Neuronal stem cell (in vitro differentiated cells): ENCODE measurements around the gene GNA14.
"Not testable (repeated sequence)": the region's sequence is repeated elsewhere in the genome, so short reads cannot be mapped to it uniquely, and the experiment has no call there.

Experiments
- DNase-seq: peaks from one replicate; pipeline ENCODE4 v3.0.0-alpha.2; 2013; ENCODE audit warnings: low spot score
- H2AFZ ChIP-seq: one replicate; pipeline ENCODE4 v1.6.1; 2013; ENCODE audit warnings: mild to moderate bottlenecking, low read length, inconsistent platforms
- H2AK5ac ChIP-seq: 2 replicates; pipeline ENCODE4 v1.6.1; 2013; ENCODE audit warnings: low read depth, mild to moderate bottlenecking, inconsistent platforms, low read length, moderate library complexity, mixed read lengths
- H2BK120ac ChIP-seq: 2 replicates; pipeline ENCODE4 v1.6.1; 2013; ENCODE audit warnings: low read depth, mild to moderate bottlenecking, inconsistent platforms, low read length, moderate library complexity, mixed read lengths
- H2BK12ac ChIP-seq: one replicate; pipeline ENCODE4 v1.6.1; 2013; ENCODE audit warnings: low read length, inconsistent platforms
- H2BK15ac ChIP-seq: 2 replicates; pipeline ENCODE4 v1.6.1; 2013; ENCODE audit warnings: mild to moderate bottlenecking, low read length, inconsistent platforms, mixed read lengths
- H2BK5ac ChIP-seq: one replicate; pipeline ENCODE4 v1.6.1; 2013; ENCODE audit warnings: inconsistent platforms, mild to moderate bottlenecking, low read length, moderate library complexity
- H3K14ac ChIP-seq: one replicate; pipeline ENCODE4 v1.6.1; 2013; ENCODE audit warnings: low read length, inconsistent platforms
- H3K18ac ChIP-seq: 2 replicates; pipeline ENCODE4 v1.6.1; 2013; ENCODE audit warnings: low read length, inconsistent platforms
- H3K23ac ChIP-seq: 2 replicates; pipeline ENCODE4 v1.6.1; 2013; ENCODE audit warnings: low read depth, mild to moderate bottlenecking, mixed read lengths, low read length, inconsistent platforms; ENCODE audit not compliant: poor library complexity
- H3K27ac ChIP-seq: replicated peaks from 3 replicates; pipeline ENCODE4 v1.5.1; 2013; ENCODE audit warnings: low read length, inconsistent platforms
- H3K27me3 ChIP-seq, 3 experiments: 2 replicates each; pipeline ENCODE4 v1.6.1; 2013; ENCODE audit warnings: low read length in 3 of 3, mild to moderate bottlenecking in 2 of 3, inconsistent platforms in 1 of 3, low read depth in 1 of 3, mixed read lengths in 1 of 3, moderate library complexity in 1 of 3; ENCODE audit not compliant: control insufficient read depth in 3 of 3, insufficient read depth in 3 of 3
- H3K36me3 ChIP-seq, 2 donors: replicated peaks in 1 of 2; 2 replicates each; pipeline ENCODE4 v1.6.1; 2013; ENCODE audit warnings: low read length in 2 of 2; ENCODE audit not compliant: control insufficient read depth in 2 of 2, insufficient read depth in 2 of 2
- H3K4ac ChIP-seq: 2 replicates; pipeline ENCODE4 v1.6.1; 2013; ENCODE audit warnings: inconsistent platforms, mild to moderate bottlenecking, low read length, moderate library complexity
- H3K4me1 ChIP-seq, 2 donors: 1 replicate in 1 of 2; 2 replicates in 1 of 2; pipeline ENCODE4 v1.6.1; 2013; ENCODE audit warnings: low read length in 2 of 2, low read depth in 1 of 2; ENCODE audit not compliant: control insufficient read depth in 2 of 2, insufficient read depth in 1 of 2
- H3K4me2 ChIP-seq: one replicate; pipeline ENCODE4 v1.6.1; 2013; ENCODE audit warnings: mild to moderate bottlenecking, low read length, inconsistent platforms; ENCODE audit not compliant: insufficient read depth, poor library complexity, severe bottlenecking
- H3K4me3 ChIP-seq, 2 donors: 2 replicates each; pipeline ENCODE4 v1.5.1; 2013; ENCODE audit warnings: low read length in 2 of 2, mild to moderate bottlenecking in 2 of 2, inconsistent platforms in 1 of 2, moderate library complexity in 1 of 2
- H3K79me1 ChIP-seq: one replicate; pipeline ENCODE4 v1.6.1; 2013; ENCODE audit warnings: low read depth, mild to moderate bottlenecking, inconsistent platforms, low read length, moderate library complexity
- H3K9ac ChIP-seq: one replicate; pipeline ENCODE4 v1.6.1; 2013; ENCODE audit warnings: mild to moderate bottlenecking, low read depth, low read length, inconsistent platforms; ENCODE audit not compliant: poor library complexity
- H3K9me3 ChIP-seq, 2 donors: replicated peaks in 1 of 2; 2 replicates each; pipeline versions ENCODE3 to v1.6.1; 2013; ENCODE audit warnings: low read length in 2 of 2, mild to moderate bottlenecking in 2 of 2, inconsistent platforms in 1 of 2, low read depth in 1 of 2, mixed read lengths in 1 of 2, moderate library complexity in 1 of 2; ENCODE audit not compliant: control insufficient read depth in 2 of 2, insufficient read depth in 1 of 2
- H4K8ac ChIP-seq: one replicate; pipeline ENCODE4 v1.6.1; 2013; ENCODE audit warnings: low read depth, mild to moderate bottlenecking, inconsistent platforms, low read length, moderate library complexity
- H4K91ac ChIP-seq: one replicate; pipeline ENCODE4 v1.6.1; 2013; ENCODE audit warnings: low read length, low read depth, mild to moderate bottlenecking, inconsistent platforms; ENCODE audit not compliant: poor library complexity
- WGBS, 2 donors: extraction: QIAGEN DNeasy Blood & Tissue Kit; methylation state at CpG; one replicate each; pipeline ENCODE4 v1.1.7; 2013; ENCODE audit warnings: missing lambda C conversion rate in 2 of 2, mixed read lengths in 1 of 2; ENCODE audit not compliant: insufficient read length in 2 of 2, insufficient replicate concordance in 1 of 2; ENCODE audit errors: extremely low coverage in 2 of 2; 5-methylcytosine and 5-hydroxymethylcytosine counted together

GNA14 gene

DNA sequence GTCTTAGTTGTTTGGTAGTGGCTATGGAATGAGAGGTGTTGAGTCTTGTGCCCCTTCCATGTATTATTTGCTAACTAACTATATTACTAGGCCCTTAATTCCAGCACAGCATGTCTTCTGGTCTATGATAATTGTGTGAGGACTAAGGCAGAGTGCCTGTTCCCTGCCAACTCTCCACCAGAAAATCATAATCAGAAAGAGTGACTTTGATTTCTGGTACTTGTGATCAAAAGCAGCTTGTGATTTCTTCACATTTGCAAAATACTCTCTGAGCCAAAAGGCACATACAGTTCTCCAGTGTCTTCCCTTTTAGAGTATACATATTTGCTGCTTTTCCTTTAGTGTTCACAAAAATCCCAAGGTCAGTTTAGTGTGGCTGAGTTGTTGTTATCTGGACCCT lies 229.9 kb downstream of the GNA14 start:
- no peak overlapping the region for H3K4me3 ChIP-seq
- no peak overlapping the region for H3K27ac ChIP-seq
- no peak overlapping the region for H3K4me2 ChIP-seq

DNA sequence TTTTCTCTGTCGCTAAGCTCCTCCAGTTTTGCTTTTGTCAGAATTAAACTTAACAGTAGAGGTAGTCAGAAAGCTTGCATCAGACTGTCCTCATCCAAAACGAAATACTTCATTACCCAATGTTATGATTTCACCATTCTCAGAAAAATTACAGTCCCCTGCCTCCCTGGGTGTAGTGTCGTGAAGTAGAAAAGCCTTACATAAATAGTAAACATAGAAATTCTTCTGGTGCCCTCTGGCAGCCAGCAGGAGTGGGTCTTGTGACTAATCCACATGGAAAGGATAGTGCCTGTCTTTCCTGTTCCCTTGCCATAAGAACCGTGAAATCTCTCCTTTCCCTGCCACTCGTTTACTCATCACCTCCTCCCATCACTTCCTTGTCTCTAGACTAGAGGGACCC lies 230.6 kb downstream of the GNA14 start:
- Histone ChIP-seq H3K27me3 (no peaks in the 10 kb centered on the region), H2BK12ac (no peak overlapping the region), H3K4me2 (no peak overlapping the region), H3K23ac (no peak overlapping the region), H2BK120ac (no peak overlapping the region), H3K18ac (no peak overlapping the region), H4K8ac (no peak overlapping the region), H2AFZ (no peak overlapping the region), H2BK5ac (no peak overlapping the region), H4K91ac (no peak overlapping the region), H3K14ac (no peak overlapping the region), H2BK15ac (no peak overlapping the region), H3K4me3 (no peak overlapping the region), H3K36me3 (no peaks in the 10 kb centered on the region), H3K4ac (no peak overlapping the region), H2AK5ac (no peak overlapping the region), H3K9me3 (no peaks in the 10 kb centered on the region), H3K4me1 (no peaks in the 10 kb centered on the region), H3K79me1 (no peaks in the 10 kb centered on the region), H3K9ac (no peak overlapping the region), H3K27ac (no peak overlapping the region)
- no CpG with 5 or more reads among the region's 5 CpGs for WGBS, 2 donors
- DNase-seq: no peak

More for the DNA sequence above, 229.9 kb downstream of the GNA14 start:
- H4K91ac ChIP-seq: no peak overlapping the region
- no peaks in the 10 kb centered on the region for H3K4me1 ChIP-seq
- H3K27me3 ChIP-seq: no peaks in the 10 kb centered on the region
- H3K14ac ChIP-seq: no peak overlapping the region
- no peaks in the 10 kb centered on the region for H3K79me1 ChIP-seq
- no peak overlapping the region for H3K23ac ChIP-seq
- H2BK15ac ChIP-seq: no peak overlapping the region
- no peak overlapping the region for H2AK5ac ChIP-seq
- no peak overlapping the region for H2AFZ ChIP-seq
- H2BK5ac ChIP-seq: no peak overlapping the region
- no peak overlapping the region for H3K4ac ChIP-seq
- no peaks in the 10 kb centered on the region for H3K36me3 ChIP-seq
- H2BK120ac ChIP-seq: no peak overlapping the region
- H2BK12ac ChIP-seq: no peak overlapping the region
- DNase-seq: no peak
- no peak overlapping the region for H3K18ac ChIP-seq
- H3K9ac ChIP-seq: no peak overlapping the region
- no peak overlapping the region for H4K8ac ChIP-seq
- H3K9me3 ChIP-seq: no peaks in the 10 kb centered on the region

DNA sequence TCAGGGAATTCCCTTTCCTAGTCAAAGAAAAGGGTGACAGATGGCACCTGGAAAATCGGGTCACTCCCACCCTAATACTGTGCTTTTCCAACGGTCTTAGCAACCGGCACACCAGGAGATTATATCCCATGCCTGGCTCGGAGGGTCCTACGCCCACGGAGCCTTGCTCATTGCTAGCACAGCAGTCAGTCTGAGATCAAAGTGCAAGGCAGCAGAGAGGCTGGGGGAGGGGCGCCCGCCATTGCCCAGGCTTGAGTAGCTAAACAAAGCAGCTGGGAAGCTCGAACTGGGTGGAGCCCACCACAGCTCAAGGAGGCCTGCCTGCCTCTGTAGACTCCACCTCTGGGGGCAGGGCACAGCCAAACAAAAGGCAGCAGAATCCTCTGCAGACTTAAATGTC lies 239.6 kb downstream of the GNA14 start:
- not testable (repeated sequence) for H3K9ac ChIP-seq, H3K4ac ChIP-seq, H3K27ac ChIP-seq, H4K91ac ChIP-seq, H3K79me1 ChIP-seq, H3K9me3 ChIP-seq, DNase-seq, H4K8ac ChIP-seq, H2BK5ac ChIP-seq, H2BK15ac ChIP-seq, H2BK120ac ChIP-seq, H3K23ac ChIP-seq, H3K36me3 ChIP-seq, H3K18ac ChIP-seq, H2AFZ ChIP-seq, H3K4me3 ChIP-seq, H2AK5ac ChIP-seq, H3K27me3 ChIP-seq, H2BK12ac ChIP-seq, H3K4me1 ChIP-seq, H3K14ac ChIP-seq, H3K4me2 ChIP-seq
- no CpG with 5 or more reads among the region's 9 CpGs for WGBS, 2 donors

DNA sequence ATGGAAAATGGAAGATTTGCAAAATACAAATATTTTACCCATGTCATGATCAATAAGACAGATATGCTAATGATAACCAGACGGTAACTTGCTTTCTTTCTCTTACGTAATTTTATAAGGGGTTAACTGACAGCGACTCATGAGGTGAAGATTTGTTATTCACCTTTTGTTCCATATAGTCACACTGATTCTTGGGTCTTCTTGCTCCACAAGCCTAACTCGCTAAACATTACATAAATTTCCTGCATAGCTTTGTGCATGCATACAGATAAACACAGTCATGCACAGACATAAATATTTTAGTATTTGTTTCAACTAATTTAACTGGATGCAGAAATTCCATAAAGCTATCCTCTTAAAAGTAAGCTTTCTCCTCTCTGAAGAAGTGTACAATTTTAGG lies 244.9 kb downstream of the GNA14 start:
- Histone ChIP-seq H3K23ac (no peak overlapping the region), H3K18ac (no peak overlapping the region), H2BK12ac (no peak overlapping the region), H3K14ac (no peak overlapping the region), H2BK15ac (no peak overlapping the region), H4K8ac (no peak overlapping the region), H3K27me3 (no peaks in the 10 kb centered on the region), H2AK5ac (no peak overlapping the region), H3K4me2 (no peak overlapping the region), H3K36me3 (peaks cover 3 to 5% of the 10 kb centered on the region in 2 donors), H3K4ac (no peak overlapping the region), H3K4me3 (no peak overlapping the region), H3K4me1 (no peaks in the 10 kb centered on the region), H2BK120ac (no peak overlapping the region), H3K27ac (no peak overlapping the region), H3K79me1 (no peaks in the 10 kb centered on the region), H2BK5ac (no peak overlapping the region), H3K9ac (no peak overlapping the region), H3K9me3 (peaks cover 3 to 5% of the 10 kb centered on the region in 2 donors), H4K91ac (no peak overlapping the region), H2AFZ (no peak overlapping the region)
- no peak for DNase-seq
- no CpG with 5 or more reads among the region's 4 CpGs for WGBS, 2 donors
